ENCODE data around the gene SET.
"Not testable (repeated sequence)": the region's sequence is repeated elsewhere in the genome, so short reads cannot be mapped to it uniquely, and the experiment has no call there.

Gene SET

GRCh38 chr9:128687453-128687852, 1.6 kb upstream of the SET start:
- no peak for DNase-seq (ENCODE audit: low read depth)
- no peak overlapping the region for H3K4me3 ChIP-seq (replicated peaks; ENCODE audit: low read depth, low read length)
- TF ChIP-seq, protein P1, sequence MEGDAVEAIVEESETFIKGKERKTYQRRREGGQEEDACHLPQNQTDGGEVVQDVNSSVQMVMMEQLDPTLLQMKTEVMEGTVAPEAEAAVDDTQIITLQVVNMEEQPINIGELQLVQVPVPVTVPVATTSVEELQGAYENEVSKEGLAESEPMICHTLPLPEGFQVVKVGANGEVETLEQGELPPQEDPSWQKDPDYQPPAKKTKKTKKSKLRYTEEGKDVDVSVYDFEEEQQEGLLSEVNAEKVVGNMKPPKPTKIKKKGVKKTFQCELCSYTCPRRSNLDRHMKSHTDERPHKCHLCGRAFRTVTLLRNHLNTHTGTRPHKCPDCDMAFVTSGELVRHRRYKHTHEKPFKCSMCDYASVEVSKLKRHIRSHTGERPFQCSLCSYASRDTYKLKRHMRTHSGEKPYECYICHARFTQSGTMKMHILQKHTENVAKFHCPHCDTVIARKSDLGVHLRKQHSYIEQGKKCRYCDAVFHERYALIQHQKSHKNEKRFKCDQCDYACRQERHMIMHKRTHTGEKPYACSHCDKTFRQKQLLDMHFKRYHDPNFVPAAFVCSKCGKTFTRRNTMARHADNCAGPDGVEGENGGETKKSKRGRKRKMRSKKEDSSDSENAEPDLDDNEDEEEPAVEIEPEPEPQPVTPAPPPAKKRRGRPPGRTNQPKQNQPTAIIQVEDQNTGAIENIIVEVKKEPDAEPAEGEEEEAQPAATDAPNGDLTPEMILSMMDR (IDR thresholded peaks at IDR 0.05; ENCODE audit: low read length, missing control alignments): no peak

DNA sequence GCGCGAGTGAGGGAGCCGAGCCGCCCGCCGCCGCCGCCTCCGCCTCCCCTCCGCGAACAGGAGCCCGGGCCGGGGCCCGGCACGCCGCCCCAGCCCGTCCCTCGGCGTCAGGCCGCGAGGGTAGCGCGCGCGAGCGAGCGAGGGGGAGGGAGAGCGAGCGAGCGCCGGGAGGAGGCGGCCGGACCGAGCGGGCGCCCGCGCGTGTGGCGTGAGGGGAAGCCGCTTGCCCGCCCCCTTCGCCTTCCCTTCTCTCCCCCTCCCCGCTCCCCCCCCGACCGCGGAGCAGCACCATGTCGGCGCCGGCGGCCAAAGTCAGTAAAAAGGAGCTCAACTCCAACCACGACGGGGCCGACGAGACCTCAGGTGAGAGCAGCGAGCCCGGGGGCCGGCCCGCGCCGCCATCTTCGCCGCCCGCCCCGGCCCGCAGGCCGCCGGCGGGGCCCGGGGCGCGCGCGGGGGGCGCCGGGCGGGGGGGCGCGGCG, 312 bp downstream of the SET start:
- TF ChIP-seq, protein P1 (IDR thresholded peaks at IDR 0.05; ENCODE audit: low read length, missing control alignments): no peak
- H3K4me3 ChIP-seq (replicated peaks; ENCODE audit: low read depth, low read length): peak overlapping the region; percentile 93
- peak; percentile 49 for DNase-seq (ENCODE audit: low read depth)

DNA sequence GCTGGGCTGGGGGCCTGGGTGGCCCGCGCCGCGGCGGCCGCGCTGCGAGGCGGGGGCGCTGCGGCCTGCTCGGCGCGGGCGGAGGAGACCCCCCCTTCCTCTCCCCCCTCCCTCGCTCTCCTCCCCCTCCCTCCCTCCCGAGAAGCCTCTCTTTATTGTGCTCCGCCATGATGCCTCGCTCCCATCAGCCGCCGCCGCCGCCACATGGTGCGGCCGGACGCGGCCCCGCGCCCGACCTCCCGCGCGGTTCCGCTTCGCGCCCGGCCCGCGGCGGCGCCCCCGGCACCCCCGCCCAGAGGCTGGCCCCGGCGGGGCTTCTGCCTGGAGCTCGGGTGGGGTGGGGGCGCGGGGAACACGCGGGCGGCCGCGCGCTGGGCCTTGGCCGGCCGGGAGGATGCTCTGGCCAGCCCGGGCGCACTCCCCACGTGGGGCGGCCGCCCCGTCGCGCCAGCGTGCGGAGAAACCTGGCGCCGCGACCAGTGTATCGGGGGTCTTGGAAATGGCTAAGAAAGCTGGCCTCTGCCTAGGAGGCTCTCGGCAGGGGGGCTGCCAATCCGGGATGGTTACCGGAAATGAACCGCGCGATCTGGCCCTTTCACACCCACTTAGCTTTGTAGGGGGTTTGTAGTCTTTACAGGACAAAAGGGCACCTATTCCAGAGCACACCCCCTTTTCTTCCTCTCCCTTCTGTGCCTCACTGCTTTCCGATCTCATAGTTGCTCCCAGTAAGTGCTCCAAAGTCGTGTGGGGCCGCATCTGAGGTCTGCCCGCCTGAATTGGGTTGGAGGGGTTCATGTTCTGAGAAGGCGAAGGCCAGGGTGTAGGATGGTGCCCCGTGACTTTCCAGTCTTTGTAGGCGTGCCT, 1.0 kb downstream of the SET start:
- peak; percentile 51 for DNase-seq (ENCODE audit: low read depth)
- TF ChIP-seq, protein P1 (IDR thresholded peaks at IDR 0.05; ENCODE audit: low read length, missing control alignments): no peak
- H3K4me3 ChIP-seq (replicated peaks; ENCODE audit: low read depth, low read length): peak overlapping the region; percentile 93

- DNase-seq (ENCODE audit: low read depth): no peak
- TF ChIP-seq, protein P1 (IDR thresholded peaks at IDR 0.05; ENCODE audit: low read length, missing control alignments): no peak
These were observed 1.6 kb downstream of the SET start for GRCh38 chr9:128690684-128691034.

GRCh38 chr9:128693738-128694137, 4.7 kb downstream of the SET start:
- H3K4me3 ChIP-seq (replicated peaks; ENCODE audit: low read depth, low read length); DNase-seq (ENCODE audit: low read depth): not testable (repeated sequence)

More at GRCh38 chr9:128690684-128691034, 1.6 kb downstream of the SET start:
- peak overlapping the region; percentile 93 for H3K4me3 ChIP-seq (replicated peaks; ENCODE audit: low read depth, low read length)

DNA sequence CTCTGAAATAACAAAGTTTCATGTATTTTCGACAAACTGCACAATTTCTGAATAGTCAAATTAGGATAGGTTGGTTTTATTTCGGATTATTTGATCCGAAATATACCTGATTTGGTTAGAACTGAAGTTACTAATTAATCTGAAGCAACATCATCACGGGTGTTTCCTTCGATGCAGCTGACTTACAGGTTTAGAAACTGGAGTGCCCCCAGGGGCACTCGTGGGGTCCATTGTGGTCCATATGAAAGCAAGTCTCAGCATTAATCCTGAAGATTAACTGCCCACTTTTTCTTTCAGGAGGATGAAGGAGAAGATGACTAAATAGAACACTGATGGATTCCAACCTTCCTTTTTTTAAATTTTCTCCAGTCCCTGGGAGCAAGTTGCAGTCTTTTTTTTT, 5.3 kb downstream of the SET start:
- DNase-seq (ENCODE audit: low read depth): no peak
- no peak overlapping the region for H3K4me3 ChIP-seq (replicated peaks; ENCODE audit: low read depth, low read length)
- TF ChIP-seq, protein P1 (IDR thresholded peaks at IDR 0.05; ENCODE audit: low read length, missing control alignments): no peak

DNA sequence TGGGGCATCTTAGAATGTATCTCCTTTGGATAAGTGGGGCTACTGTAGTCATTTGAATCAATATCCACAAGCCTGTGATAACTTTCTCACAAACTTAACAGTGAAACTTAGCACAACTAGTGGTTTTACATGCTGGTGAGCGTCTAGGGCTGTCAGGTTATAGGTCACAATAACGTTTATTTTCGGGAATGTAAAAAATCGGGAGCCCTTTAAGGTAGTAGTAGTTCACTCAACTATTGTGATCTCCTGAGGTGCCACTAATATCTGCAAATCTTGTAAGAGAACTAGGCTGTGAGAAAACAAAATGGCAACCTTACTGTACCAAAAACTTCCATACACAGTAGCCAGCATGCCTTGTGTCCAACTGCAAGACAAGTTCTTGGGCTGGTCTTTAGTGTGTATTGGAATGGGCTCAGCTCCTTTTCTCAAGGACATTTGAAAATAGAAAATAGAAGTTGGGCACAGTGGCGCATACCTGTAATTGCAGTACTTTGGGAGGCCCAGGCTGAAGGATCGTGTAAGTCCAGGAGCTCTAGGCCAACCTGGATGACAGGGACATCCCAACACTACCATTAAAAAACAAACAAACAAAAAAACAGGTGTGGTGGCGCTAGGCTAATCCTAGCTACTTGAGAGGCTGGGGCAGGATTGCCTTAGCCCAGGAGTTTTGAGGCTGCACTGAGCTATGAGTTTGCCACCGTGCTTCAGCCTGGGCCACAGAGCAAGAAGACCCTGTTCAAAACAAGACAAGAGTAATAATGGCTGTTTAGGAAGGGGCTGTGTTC, 8.1 kb downstream of the SET start:
- H3K4me3 ChIP-seq (replicated peaks; ENCODE audit: low read depth, low read length): no peak overlapping the region
- DNase-seq (ENCODE audit: low read depth): no peak
- TF ChIP-seq, protein P1 (IDR thresholded peaks at IDR 0.05; ENCODE audit: low read length, missing control alignments): no peak

- DNase-seq (ENCODE audit: low read depth); H3K4me3 ChIP-seq (replicated peaks; ENCODE audit: low read depth, low read length): not testable (repeated sequence)
These were observed 10.2 kb downstream of the SET start for GRCh38 chr9:128699096-128699795.

Measured in fibroblast of pulmonary artery (primary cell).